Activated CD8-positive, alpha-beta memory T cell treated with anti-CD3 and anti-CD28 coated beads, Interleukin-2, amount 50 U/mL, for 4 hours (primary cell): ENCODE results near the gene TNFRSF13B.
"Not testable (repeated sequence)": the region's sequence is repeated elsewhere in the genome, so short reads cannot be mapped to it uniquely, and the experiment has no call there.

Experiments
- DNase-seq: peaks from one replicate; pipeline ENCODE4 v3.0.0-alpha.2; 2020

The TNFRSF13B gene

DNA sequence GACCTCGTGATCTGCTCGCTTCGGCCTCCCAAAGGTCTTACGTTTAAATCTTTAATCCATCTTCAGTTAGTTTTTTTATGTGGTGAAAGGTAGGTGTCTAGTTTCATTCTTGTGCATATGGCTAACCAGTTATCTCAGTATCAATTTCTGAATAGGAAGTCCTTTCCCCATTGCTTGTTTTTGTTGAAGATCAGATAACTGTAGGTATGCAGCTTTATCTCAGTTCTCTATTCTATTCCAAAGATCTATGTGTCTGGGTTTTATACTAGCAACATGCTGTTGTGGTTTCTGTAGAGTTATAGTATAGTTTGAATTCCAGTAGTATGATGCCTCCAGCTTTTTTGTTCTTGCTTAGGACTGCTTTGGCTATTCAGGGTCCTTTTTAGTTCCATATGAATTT is 65.2 kb downstream of the TNFRSF13B start:
- DNase-seq, result no peak

- no peak for DNase-seq
Observed at GRCh38 chr17:16905593-16906191, 66.2 kb downstream of the TNFRSF13B start.

DNA sequence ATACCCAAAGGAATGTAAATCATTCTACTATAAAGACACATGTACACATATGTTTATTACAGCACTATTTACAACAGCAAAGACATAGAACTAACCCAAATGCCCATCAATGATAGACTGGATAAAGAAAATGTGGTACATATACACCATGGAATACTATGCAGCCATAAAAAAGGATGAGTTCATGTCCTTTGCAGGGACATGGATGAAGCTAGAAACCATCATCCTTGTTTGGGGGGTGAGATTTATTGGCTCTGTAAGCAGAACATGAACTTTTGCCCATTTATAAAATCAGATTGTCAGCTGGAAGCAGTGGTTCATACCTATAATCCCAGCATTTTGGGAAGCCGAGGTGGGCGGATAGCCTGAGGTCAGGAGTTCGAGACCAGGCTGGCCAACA is 68.8 kb downstream of the TNFRSF13B start:
- not testable (repeated sequence) for DNase-seq

DNA sequence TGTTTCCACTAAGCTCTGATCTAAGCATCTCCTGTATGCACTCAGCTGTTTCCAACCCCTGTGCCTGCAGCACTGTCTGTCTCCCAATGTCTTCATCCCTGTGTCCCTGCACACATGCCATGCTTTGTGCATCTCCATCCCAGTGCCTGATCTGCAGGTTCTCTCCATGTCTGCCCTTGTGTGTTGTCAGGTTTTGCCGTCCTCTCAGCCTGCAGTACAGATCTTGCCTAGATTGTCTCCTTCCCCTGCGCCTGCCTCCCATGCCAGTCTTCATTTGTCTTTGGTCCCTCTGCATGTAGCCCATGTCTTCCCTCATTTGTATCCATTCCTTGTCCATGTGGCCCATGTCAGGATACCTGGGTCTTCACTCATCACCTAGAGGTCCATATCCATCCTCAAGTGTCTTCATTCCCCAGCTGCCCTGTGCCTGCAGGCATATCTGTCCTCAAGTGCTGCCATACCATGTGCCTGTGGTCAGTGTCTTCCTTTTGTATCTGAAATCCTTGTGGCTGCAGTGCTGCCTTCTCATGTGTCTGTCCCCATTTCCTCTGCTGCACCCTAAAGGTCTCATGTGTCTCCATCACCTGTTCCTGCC is 71.5 kb downstream of the TNFRSF13B start:
- no peak for DNase-seq

- not testable (repeated sequence) for DNase-seq
Observed at GRCh38 chr17:16897211-16897896, 74.6 kb downstream of the TNFRSF13B start.

- not testable (repeated sequence) for DNase-seq
Observed at GRCh38 chr17:16896235-16896634, 75.7 kb downstream of the TNFRSF13B start.

- DNase-seq, result not testable (repeated sequence)
Observed at GRCh38 chr17:16893527-16893926, 78.4 kb downstream of the TNFRSF13B start.

DNA sequence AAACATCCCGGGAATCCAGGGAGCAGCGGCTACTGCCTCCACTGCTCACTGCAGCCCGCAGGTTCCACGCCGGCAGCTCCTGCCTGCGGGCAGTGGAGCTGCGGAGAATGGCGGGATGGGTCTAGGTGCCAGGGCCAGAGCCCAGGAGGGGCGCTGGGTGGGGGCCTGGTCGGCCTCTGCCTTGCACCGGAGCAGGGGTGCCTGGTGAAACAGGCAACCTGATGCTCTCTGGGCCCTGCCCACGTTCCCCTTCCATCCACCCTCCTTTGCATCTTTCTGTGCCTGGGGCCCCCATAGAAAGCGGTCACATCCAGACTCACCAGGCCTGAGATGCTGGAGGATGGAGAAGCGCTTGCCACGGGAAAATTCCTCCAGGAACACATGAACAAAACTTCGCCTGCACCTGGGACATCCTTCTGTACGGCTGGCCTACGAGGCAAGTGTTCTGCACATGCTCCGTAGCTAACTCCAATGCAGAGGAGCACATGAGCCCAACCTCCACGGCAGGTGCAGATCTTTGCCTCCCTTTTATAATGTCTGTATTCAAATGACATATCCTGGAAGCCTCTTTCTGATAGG is 79.0 kb downstream of the TNFRSF13B start:
- DNase-seq, result not testable (repeated sequence)

DNA sequence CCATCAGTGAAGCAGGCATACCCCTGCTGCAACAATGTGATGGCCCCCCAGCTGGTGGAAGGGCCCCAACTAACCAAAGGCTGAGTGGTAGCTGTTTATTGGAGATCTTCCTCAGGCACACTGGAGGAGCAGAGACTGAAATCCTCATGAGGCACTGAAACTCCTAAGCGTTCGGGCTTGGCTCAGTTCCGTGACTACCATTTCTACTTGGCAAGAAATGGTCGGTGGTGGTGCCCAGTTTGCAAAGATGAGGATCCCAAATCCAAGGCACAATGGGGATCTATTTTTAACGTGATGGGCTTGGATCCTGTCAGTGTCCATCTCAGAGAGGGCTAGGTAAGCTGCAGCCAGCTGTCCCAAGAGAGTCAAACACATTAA is 82.8 kb downstream of the TNFRSF13B start:
- no peak for DNase-seq
